Activated CD8-positive, alpha-beta memory T cell treated with anti-CD3 and anti-CD28 coated beads for 24 hours (primary cell): ENCODE data around the gene DPF1.
"Not testable (repeated sequence)": the region's sequence is repeated elsewhere in the genome, so short reads cannot be mapped to it uniquely, and the experiment has no call there.

ENCODE experiments used
- DNase-seq: peaks from one replicate; pipeline ENCODE4 v3.0.0-alpha.2; 2020

DPF1 gene

DNA sequence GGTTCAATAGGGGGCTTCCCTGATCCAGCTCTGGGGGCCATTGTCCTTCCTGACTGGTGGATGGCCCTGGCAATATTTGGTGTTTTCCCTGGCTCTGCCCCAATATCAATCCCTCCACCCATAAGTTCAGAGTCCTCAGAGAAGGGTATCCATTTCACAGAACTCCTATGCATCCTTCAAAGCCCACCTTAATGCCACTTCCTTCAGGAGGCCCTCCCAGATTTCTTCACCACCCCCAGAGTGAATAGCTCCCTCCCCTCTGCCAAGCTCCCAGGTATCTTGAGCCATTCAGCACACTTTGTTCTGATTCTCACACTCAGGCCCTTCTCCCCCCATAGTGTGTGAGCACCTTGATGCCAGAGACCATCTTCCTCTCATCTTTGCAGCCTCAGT is 26.4 kb upstream of the DPF1 start:
- no peak for DNase-seq

DNA sequence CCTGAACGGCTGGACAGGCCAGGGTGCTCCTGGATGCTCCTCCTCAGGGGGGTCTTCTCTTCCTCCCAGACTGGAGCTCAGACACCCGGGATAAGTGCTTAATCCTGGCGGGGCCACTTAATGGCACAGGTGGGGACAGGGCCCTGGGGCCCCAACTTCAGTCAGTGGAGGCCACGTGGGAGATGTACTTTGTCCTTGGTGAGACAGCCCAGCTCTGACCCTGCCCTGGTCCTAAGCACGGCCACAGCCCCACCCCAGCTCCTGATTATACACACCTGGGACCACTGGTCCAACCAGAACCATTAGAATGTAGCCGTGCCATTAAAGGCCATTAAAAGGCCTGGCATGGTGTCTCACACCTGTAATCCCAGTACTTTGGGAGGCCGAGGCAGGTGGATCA is 24.4 kb upstream of the DPF1 start:
- DNase-seq = no peak

DNA sequence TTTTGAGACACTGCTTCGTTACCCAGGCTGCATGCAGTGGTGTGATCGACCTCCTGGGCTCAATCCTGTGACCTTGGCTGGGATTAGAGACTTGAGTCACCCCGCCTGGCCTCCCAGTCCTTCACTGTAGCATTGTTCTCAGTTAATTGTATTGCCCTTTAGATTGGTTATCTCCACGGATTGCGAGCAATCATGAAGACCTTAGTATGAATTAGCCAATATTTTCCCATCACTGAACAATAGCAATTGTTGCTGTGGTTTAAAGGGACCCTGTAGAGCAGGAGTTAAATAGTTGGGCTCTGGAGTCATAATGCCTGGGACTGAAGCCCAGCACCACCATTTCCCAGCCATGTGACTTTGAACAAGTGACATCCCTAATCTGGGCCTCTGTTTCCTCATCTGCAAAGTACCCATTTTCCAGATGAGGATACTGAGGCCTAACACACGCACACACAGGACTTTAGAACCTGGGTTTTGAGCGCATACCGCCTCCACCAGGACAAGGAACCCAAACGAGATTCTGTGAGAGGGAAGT is 23.8 kb upstream of the DPF1 start:
- DNase-seq = no peak

DNA sequence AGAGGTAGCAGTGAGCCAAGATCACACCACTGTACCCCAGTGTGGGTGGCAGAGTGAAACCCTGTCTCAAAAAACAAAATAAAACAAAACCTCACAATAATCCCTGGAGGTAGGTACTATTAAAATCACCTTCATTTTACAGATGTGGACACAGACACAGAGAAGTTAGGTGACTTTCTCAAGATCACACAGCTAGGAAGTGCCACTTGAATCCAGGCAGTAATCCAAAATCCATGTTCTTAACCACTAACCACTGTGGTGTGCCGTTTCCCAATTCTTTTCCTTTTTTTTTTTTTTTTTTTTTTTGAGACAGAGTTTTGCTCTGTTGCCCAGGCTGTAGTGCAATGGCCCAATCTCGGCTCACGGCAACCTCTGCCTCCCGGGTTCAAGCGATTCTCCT is 23.1 kb upstream of the DPF1 start:
- no peak for DNase-seq

DNA sequence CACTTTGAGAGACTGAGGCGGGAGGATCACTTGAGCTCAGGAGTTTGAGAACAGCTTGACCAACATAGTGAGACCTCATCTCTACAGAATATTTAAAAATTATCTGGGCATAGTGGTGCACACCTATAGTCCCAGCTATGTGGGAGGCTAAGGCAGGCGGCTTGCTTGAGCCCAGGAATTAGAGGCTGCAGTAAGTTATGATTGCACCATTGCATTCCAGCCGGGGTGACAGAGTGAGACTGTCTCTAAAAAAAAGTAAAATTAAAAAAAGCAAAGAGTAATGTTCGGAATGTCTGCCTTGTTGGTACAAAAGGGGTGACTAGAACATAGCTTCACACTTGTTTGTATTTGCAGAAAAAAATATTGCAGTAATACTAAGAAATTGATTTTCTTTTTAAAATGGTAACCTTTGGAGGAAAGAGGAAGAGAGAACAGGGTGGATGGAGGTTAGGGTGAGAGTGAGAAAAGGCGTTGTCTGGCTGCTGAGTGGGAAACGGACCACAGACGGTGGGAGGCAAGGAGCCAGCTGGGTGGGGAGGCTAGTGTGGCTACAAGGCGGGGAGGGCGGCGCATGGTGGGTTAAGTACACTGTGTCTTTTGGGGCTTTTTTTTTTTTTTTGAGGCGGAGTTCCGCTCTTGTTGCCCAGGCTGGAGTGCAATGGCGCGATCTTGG is 21.9 kb upstream of the DPF1 start:
- no peak for DNase-seq

DNA sequence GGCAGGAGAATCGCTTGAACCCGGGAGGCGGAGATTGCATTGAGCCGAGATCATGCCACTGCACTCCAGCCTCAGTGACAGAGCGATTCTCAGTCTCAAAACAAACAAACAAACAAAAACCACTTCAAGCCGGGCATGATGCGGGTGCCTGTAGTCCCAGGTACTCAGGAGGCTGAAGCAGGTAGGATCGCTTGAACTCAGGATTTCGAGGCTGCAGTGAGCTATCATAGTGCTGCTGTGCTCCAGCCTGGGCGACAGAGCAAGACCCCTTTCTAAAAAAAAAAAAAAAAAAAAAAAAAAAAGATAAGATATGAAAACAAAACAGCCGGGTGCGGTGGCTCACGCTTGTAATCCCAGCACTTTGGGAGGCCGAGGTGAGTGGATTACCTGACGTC is 19.3 kb upstream of the DPF1 start:
- no peak for DNase-seq

DNA sequence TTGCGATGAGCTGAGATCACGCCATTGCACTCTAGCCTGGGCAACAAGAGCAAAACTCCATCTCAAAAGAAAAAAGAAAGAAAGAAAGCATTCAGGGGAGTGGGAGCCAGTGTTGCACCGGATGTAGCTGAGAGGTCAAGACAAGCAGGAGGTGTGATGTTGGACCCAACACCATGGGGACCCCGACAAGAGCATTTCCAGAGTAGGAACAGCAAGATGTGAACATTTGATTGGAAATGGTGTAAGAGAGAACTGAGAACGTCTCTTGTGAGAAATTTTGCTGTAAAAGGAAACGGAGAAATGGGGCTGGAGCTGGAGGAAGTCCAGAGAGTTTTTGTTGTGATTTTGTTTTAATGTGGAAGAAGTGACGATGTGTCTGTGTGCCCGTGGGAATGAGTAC is 15.8 kb upstream of the DPF1 start:
- DNase-seq = no peak

DNA sequence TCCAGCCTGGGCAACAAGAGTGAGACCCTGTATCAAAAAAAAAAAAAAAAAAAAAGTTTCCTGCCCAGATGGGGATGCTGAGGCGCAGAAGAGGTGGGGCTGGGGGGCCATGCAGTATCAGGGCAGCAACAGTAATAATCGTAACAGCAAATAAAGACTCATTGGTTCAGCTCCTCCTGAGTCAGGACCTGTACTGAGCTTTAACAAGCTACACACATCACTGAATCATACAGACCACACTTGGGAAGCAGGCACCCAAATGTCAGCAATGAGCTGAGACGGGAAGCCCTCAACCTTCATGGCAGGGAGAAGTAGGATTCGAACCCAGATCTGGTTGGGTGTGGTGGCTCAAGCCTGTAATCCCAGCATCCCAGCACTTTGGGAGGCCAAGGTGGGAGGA is 10.6 kb upstream of the DPF1 start:
- DNase-seq = no peak

DNA sequence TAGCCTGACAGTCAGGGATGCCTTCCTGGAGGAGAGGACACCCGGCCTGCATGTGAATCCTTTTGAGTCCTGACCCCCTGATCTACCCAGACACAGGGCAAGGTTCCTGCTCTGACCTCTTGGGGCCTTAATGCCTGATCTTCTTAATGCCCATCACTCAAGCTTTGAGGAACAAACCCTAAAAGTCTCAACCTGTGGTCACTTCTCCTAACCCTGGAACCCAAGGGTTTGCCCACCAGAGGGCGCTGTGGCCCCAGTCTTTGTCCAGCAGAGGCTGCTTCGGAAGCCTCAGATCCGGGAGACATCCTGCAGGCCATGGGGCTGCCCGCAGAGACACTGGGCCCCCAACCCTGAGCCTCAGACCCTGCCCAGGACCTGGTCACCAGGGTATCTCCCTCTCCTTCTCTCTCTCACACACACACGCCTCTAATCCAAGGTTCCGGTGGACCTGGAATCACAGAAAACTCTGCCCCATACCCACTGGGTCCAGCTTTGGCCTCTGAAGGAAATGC is 9.8 kb upstream of the DPF1 start:
- DNase-seq = peak; percentile 91

DNA sequence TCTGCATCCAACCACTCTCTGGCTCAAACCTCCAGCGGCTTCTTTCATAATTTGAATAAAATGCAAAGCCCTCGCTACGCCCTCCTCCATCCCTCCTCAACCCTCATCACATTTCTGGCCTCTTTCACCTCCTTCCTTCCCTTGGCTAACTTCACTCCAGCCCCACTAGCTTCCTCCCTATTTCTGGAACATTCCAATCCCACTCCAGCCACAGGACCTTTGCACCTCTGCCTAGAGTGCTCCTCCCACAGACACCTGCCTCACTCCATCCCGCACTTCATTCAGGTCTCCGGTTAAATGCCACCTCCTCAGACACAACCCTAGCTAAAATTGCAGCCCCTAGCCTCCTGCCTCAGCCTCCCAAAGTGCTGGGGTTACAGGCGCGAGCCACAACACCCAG is 7.9 kb upstream of the DPF1 start:
- no peak for DNase-seq

DNA sequence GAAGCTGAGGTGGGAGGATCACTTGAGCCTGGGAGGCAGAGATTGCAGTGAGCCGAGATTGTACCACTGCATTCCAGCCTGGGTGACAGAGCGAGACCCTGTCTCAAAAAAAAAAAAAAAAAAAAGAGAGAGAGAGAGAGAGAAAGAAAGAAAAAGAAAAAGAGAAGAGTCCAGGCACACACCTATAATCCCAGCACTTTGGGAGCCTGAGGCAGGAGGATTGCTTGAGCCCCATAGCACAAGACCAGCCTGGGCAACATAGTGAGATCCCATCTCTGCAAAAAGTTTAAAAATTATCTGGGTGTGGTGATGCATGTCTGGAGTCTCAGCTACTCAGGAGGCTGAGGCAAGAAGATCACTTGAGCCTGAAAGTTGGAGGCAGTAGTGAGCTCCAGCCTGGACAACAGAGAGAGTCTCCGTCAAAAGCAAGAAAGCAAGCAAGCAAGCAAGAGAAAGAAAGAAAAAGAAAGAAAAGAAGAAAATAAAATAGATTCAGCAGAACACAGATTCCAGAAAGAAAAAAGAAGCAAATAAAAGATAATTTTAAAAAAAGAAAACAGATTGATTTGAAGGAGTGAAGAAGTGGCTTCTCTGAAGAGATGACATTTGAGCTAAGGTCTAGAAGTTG is 6.6 kb upstream of the DPF1 start:
- DNase-seq = not testable (repeated sequence)

DNA sequence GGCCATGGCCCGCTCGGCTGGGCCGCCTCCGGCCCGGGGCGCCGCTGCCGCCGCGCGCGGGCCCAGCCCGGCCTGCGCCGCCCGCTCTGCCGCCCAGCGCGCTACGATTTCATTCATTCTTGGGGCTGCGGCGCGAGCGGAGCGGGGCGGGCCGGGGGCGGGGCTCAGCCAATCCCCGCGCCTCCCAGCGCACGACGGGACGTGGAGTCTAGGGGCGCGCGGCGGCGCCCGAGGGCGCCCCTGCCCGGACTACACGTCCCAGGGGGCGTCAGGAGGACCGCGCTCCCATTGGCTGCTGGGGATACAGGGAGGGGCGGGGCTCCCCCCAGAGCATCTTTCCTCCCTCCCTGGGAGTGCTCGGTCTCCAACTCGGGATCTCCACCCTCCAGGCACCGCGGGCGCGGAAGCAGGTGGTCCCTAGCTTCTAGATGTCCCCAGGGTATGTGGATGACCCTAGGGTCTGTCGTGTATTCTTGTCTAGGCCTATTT is 5.6 kb upstream of the DPF1 start:
- DNase-seq = peak; percentile 81

DNA sequence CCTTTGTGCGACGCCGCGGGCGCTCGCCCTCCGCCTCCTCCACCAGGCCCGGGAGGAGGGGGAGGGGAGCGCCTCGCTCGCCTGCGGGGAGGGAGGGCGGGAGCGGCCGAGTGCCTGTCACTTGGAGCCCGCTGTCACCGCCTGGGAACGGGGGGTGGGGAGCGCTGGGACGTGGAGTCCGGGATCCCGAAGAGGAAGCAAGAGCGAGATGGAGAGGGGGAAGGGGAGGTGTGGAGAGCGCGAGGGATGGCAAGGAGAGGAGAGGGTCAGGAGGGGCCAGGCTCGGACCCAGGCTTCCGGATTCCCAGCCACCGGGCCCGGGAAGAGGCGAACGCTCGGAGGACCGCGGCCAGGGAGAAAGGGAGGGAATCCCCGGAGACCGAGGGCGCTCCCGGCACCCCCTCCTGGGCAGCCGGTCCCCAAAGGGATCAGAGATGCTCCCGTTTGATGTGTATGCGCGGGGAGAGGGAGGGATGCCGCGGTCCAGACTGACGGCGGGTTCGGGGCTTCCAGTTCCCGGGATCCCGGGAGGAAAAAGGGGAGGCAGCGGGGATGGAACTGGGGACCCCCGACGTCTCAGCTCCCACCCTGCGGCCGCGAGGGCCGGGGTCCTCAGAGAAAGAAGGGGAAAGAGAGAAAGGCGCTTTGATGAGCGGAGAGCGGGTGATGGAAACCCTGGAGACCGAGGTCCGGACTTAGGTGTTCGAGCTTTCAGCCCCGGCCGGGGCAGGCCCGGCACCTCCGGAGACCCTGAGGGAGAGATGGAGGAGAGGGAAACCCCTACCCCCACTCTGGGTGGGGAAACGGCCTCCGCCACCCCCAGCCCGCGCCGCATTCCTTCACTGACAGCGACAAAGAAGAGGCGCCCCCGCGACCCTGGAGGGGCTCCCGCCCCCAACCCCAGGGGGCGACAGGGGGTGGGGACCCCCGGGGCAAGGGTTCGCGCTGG is 4.7 kb upstream of the DPF1 start:
- no peak for DNase-seq

DNA sequence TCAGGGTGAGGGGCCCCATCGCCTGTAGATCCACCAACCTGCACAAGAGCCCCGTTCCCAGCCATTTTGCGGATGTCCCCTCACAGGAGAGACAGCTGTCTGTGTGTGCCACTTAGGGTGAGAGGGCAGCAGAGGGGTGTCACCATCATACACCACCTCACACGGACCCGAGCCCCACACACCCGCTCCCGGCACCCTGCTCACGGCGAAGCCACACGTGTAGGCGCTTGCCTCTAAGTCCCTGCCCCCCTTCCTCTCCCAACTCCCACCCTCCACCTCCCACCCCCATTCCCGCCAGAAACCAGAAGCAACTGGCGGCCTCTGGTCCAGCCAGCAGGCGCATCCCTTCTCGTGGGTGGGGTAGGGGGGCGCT is 4.0 kb upstream of the DPF1 start:
- DNase-seq = no peak

DNA sequence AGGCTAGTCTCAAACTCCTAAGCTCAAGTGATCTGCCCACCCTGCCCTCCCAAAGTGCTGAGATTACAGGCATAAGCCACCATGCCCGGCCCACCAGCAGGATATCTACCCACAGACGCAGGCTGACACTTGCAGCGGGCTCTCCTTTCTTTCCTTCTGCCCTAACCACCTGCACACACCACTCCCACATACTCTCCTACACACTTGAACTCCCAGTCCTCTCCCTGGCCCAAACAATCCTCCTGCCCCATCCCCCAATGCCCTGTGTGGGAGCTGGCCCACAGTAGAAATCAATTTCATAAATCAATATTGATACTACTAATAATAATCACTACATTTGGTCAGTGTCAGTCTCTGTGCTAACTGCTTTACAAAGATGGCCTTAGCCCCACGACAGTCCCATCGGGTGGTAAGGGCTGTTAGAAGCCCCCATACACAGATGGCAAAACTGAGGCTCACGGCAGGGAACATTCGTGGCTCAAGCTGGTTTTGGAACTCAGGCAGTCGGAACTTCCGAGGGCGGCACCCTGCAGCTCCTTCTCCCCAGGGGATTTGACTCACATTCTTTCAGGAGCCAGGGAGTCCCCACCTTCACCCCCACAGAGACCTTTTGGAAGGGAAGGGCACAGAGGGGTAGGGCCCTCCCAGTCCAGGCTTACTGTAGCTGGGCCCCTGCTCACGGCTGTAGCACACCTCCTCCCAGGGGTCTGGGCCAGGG is 3.4 kb upstream of the DPF1 start:
- no peak for DNase-seq

DNA sequence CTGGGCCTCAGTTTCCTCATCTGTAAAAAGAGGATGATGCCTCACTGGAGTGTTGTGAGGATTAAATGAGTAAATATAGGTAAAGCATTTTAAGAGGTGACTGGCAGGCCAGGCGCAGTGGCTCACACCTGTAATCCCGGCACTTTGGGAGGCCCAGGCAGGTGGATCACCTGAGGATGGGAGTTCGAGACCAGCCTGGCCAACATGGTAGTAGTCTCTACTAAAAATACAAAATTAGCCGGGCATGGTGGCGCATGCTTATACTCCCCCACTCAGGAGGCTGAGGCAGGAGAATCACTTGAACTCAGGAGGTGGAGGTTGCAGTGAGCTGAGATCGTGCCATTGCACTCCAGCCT is 819 bp upstream of the DPF1 start:
- DNase-seq = not testable (repeated sequence)

DNA sequence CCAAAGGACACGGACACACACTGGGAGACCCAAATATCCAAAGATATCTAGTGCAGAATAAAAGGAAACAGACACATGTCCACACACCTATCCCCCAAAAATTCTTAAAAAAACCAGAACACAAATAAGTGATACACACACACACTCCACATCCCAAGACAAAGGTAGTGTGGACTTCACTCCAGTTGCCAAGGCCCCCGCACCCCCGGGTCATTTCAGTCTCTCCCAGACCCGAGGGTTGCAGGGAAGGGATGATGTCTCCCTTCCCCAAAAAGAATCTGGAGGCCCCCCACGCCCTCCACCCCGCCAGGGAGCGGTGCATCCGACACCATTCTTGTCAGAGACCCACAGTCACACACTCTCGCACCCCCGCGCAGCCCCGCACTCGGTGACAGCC is 407 bp downstream of the DPF1 start:
- no peak for DNase-seq

DNA sequence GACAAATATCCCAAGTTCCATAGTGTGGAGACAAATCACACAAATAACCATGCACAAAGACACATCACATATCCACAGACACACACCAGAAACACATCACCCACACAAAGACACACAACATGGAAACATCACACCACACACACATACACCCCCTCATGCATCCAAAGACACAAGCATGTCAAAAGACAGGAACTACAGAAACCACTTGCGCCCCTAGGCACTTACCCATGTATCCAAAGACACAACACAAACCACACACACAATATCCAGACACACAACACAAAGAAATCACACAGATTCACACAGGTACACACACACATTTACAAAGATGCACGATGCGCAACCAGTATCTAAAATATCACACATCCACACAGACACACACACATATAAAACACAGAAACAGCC is 901 bp downstream of the DPF1 start:
- DNase-seq = no peak

DNA sequence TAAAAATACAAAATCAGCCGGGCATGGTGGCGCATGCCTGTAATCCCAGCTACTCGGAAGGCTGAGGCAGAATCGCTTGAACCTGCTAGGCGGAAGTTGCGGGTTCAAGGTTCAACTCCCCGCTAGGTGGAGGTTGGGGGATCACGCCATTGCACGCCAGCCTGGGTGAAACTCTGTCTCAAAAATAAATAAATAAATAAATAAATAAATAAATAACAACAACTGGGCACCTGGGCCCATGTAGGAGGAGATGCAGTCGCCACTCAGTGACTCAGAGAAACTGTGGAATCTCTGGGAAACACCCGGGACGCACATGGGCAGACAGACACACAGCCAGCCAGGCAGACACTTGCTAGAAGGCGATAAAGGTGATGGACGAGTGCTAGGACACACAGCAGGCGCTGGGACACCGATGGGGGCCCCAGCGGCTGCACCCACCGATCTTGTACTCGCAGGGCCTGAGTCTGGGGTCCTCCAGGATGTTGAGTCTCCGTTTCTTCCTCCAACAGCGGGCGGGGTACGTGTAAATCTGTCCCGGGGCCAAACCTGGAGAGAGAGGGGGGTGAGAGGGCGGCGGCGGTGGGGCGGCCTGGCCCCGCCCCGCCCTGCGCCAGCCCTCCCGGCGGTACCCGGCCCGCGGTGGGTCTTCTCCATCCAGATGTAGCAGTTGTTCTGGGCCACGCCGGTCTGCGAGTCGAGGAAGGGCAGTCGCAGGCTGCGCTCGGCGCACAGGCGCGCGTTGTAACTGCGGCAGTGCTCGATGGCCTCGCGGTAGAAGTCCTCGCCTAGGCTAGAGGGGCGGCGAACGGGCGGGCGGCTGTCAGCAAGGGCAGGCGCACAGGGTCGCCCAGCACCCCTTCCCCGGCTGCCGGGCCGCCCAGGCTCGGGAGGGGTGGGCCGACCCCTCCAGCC is 1.8 kb downstream of the DPF1 start:
- no peak for DNase-seq

DNA sequence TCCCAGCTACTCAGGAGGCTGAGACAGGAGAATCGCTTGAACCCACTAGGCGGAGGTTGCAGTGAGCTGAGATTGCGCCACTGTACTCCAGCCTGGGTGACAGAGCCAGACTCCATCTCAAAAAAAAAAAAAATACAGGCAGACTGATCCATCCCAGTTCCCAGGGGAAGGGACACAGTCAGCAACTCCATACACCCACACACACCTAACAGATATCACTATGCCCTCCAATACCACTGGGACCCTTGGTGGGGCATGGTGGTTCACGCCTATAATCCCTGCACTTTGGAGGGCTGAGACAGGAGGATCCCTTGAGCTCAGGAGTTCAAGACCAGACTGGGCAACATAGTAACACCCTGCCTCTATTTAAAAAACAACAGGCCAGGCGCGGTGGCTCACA is 2.6 kb downstream of the DPF1 start:
- DNase-seq = no peak

DNA sequence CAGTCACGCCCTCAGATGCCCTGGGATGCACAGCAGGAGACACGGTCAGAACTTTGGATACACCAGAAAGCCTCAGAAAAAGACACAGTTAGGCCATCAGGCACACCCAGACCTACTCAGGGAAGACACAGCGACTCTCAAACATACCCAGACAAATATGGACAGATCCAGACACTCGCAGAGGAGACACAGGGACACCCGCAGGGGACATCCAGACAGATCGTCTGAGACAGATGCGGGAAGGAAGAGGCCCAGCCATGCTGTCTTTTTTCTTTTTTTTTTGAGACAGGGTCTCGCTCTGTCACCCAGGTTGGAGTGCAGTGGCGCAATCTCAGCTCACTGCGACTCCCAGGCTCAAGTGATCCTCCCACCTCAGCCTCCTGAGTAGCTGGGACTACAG is 4.8 kb downstream of the DPF1 start:
- DNase-seq = no peak

DNA sequence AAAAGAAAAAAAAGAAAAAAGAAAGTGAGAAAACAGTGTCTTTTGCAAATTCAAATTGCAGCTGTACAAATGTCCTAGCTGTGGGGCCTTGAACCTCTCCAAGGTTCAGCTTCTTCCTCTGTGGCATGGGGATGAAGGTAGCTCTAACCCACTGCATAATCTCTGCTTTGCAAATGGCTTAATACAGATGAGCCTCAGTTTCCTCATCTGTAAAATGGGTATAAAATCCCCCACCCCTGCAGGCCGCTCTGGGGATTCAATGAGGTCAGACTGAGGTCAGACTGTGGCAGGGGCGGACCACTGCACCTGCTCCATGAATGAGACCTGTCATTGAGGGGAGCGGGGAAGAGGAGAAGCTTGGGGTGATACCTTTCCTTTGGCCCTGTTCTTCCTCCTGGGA is 5.8 kb downstream of the DPF1 start:
- DNase-seq = no peak
